Measurements from ENCODE around the gene SLC9A9.

The SLC9A9 gene

GRCh38 chr3:143232981-143233380 is 615.3 kb downstream of the SLC9A9 start:
- no peak for DNase-seq

GRCh38 chr3:143228405-143228804 is 619.9 kb downstream of the SLC9A9 start:
- DNase-seq: no peak

GRCh38 chr3:143226678-143227291 is 621.5 kb downstream of the SLC9A9 start:
- DNase-seq: no peak

GRCh38 chr3:143224716-143225115 is 623.6 kb downstream of the SLC9A9 start:
- no peak for DNase-seq

- DNase-seq: no peak
Observed at GRCh38 chr3:143222981-143223380, 625.3 kb downstream of the SLC9A9 start.

GRCh38 chr3:143222505-143222904 is 625.8 kb downstream of the SLC9A9 start:
- DNase-seq: no peak

- DNase-seq: no peak
Observed at GRCh38 chr3:143221446-143221845, 626.8 kb downstream of the SLC9A9 start.

GRCh38 chr3:143220741-143221140 is 627.5 kb downstream of the SLC9A9 start:
- no peak for DNase-seq

- no peak for DNase-seq
Observed at GRCh38 chr3:143218166-143218835, 630.0 kb downstream of the SLC9A9 start.

GRCh38 chr3:143217283-143217682 is 631.0 kb downstream of the SLC9A9 start:
- DNase-seq: no peak

- DNase-seq: no peak
Observed at GRCh38 chr3:143216709-143217182, 631.5 kb downstream of the SLC9A9 start.
